Activated effector memory CD4-positive, alpha-beta T cell treated with Interleukin-2 at 50 U/mL for 16 hours (primary cell): Measurements from ENCODE around the gene SLC35C1.
"Not testable (repeated sequence)": the region's sequence is repeated elsewhere in the genome, so short reads cannot be mapped to it uniquely, and the experiment has no call there.

Experiments
- DNase-seq: peaks from one replicate; pipeline ENCODE4 v3.0.0-alpha.2; 2020

SLC35C1 gene

DNA sequence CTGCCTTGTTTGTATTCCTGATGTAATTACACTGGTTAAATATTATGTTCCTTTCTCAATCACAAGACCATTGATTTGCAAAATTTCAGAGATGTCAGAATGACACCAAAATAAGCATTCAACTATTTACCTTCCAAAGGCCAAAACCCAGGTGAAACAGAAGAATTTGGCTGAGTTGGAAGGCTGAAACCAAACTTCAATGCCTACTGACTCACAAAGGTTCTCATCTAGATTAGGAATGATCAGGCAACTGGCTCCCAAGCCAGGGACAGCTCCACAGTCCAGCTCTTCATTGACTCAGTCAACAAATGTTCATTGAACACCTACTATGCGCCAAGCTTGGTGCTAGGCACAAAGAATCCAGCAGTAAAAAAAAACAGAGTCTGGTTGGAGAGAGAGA is 13.4 kb upstream of the SLC35C1 start:
- no peak for DNase-seq

DNA sequence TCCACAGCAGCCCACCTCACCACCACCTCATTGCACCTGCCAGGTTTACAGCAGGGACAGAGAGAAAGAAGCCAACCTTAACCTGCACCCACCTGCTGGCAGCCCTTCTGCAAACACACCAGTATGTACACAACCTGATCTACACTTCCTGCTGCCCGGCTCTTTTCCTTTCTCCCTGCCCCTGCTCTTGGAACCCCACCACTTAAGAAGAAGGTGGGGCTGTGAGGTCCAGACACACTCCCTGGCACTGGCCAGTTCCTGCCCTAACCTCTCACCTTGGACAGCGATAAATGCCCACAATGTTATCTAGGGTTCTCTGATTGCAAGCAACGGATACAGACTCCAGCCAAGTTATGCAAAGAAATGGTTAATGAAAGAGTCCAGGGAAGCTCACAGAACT is 10.8 kb upstream of the SLC35C1 start:
- DNase-seq = no peak

GRCh38 chr11:45795379-45795778 is 9.6 kb upstream of the SLC35C1 start:
- DNase-seq = no peak

- no peak for DNase-seq
Measured at GRCh38 chr11:45796461-45796861, 8.5 kb upstream of the SLC35C1 start.

DNA sequence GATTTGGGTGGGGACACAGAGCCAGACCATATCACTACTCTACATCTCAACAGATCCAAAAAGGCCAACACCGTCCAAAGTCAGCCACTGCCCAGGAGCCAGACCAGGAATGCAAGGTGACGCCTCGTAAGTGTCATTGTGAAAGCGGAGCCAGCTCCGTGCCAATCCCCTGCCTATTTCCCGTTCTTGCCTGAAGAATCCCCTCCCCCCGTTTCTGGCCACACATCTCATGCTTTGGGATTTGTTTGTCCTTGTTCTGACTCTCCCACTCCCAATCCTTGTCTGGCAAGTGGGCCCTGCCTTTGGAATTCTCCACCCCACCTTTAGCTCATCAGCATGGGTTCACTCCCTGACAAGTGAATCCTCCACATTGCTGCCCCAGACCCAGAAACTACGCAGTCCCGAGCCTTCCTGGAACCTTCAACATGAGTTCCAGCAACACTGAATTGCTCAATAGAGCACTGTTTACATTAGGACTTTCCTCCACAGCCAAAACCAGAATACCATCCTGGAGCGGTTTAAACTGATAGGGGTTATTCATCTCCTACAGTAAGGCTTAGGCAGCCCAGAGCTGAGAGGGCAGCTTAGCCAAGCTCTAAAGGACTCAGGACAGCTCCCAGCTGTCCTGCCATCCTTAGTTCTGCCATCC is 6.0 kb upstream of the SLC35C1 start:
- DNase-seq = no peak

DNA sequence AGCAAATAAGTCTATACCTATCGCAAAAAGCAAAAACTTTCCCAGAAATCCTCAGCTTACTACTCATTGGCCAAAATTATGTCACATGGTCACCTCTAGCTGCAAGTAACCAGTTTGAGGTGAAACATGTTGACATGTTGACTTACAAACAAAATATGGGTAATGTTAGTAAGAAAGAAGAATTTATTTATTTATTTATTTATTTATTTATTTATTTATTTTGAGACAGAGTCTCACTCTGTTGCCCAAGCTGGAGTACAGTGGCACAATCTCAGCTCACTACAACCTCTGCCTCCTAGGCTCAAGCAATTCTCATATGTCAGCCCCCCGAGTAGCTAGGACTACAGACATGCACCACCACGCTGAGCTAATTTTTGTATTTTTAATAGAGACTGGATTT is 5.4 kb upstream of the SLC35C1 start:
- DNase-seq = no peak

GRCh38 chr11:45800261-45800660 is 4.7 kb upstream of the SLC35C1 start:
- no peak for DNase-seq

- no peak for DNase-seq
Measured at GRCh38 chr11:45801723-45802315, 3.1 kb upstream of the SLC35C1 start.

DNA sequence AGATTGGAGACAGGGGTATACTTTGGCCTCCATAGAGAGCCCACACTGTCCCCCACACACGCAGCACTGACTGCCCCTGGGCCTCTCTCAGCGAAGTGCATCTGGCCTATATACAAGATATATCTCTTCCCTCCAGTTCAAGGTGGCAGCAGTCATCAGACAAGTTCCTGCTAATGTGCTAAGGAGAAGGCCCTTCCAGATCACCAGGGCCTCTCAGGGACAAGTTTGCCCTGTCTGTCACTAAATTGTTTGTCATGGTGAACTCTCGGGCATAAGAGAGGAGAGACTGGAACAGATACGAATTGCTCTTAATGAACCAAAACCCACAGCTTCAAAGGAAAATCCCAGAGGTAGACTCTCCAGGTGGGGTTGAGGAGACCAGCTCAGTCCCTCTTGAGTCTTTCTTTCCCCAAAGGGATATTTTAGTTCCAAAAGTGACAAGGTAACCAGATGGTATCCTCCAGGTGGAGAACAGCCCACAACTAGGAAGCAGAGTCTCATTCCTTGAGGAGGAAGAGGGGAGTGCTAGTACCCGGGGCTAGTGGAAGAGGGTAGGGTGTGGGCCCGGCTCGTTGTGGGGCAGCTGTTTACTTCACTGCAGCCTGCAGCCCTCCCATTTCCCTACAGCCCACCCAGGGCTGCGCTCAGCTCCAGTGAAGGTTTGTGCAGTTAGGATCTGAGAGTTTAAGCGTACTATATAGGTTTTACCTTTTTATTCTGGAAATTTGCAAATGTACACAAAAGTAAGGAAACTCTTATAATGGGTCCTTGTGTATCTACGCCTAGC is 2.2 kb upstream of the SLC35C1 start:
- no peak for DNase-seq

DNA sequence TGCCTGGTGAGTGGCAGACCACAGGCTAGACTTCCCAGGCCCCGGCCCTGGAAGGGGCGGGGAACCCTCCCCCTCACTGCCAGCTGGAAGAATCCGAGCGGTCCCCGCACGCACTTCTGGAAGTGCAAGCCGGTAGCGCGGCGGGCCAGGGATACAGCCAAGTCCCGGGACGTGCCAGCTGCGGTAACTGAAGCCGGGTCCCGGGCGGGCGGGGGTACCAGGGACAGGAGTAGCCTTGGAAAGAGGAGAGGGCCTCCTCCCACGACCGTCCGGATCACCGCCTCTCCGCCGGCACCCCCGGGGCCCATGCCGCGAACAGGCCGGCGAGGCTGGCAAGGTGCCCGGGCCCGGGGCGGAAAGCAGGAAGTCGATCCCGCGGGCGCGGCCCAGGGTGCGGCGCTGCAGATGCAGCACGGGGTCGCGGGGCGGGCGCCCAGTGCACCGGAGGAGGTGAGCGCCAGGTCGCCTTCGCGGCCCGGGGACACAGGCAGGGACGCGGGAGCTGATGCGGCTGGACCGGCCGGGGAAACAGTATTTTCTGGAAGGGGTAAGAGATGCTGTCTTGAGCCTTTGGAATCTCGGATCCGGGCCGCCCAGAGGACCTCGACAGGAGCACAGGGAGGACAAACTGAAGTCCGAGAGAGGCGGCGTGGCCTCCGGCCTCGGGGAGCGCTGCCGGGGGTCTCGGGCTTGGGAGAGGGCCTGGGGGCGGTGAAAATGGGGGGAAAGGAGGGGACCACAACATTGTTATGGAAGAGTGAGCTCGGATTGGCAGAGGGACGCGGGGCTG is 783 bp upstream of the SLC35C1 start:
- peak; percentile 60 for DNase-seq

DNA sequence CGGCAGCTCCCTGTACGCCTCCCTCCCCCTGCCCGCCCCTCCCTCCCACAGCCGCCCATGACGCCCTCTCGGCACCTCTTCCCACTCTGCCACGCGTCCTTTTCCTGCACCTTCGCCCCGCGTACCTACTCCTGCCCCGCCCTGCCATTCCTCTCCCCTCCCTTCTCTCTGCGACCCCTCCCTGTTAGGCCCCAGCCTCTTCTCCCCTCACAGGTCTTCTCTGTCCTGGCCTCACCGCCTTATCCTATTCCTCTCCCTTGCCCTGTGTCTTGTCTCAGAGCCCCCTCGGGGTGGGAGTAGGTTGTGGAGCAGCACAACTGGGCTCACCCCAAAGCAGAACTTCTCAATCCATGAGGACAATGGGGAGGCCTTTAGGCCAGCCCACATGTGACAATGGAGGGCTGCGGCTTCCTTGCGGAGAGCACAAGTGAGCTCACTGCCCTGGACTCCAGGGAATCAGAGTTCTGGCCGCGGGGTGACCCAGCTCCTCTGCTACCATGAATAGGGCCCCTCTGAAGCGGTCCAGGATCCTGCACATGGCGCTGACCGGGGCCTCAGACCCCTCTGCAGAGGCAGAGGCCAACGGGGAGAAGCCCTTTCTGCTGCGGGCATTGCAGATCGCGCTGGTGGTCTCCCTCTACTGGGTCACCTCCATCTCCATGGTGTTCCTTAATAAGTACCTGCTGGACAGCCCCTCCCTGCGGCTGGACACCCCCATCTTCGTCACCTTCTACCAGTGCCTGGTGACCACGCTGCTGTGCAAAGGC is 539 bp downstream of the SLC35C1 start:
- DNase-seq = no peak

DNA sequence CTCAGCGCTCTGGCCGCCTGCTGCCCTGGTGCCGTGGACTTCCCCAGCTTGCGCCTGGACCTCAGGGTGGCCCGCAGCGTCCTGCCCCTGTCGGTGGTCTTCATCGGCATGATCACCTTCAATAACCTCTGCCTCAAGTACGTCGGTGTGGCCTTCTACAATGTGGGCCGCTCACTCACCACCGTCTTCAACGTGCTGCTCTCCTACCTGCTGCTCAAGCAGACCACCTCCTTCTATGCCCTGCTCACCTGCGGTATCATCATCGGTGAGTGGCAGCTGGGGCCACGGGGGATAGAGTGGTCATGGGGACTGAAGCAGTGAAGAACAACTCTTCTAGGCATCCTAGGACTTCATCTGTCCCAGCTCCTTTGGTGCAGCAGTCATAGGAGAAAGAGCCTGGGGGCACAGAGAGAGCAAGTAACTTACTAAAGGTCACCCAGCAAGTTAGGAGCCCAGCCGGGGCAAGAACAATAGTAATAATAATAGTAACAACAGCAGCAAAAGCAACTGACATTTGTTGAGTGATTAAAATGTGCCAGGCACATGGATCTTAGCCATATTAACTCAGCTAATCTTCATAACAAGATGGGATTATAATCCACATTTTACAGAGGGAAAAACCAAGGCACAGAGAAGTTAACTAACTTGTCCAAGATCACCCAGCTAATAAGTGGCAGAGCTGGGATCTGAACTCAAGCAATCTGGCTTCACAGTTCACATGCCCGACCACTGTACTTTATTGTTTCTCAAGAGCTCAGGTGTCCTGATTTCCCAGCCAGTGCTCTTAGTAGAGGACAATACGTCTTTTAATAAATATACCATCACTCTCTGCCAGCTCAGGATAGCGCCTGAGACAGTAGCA is 1.4 kb downstream of the SLC35C1 start:
- DNase-seq = no peak

DNA sequence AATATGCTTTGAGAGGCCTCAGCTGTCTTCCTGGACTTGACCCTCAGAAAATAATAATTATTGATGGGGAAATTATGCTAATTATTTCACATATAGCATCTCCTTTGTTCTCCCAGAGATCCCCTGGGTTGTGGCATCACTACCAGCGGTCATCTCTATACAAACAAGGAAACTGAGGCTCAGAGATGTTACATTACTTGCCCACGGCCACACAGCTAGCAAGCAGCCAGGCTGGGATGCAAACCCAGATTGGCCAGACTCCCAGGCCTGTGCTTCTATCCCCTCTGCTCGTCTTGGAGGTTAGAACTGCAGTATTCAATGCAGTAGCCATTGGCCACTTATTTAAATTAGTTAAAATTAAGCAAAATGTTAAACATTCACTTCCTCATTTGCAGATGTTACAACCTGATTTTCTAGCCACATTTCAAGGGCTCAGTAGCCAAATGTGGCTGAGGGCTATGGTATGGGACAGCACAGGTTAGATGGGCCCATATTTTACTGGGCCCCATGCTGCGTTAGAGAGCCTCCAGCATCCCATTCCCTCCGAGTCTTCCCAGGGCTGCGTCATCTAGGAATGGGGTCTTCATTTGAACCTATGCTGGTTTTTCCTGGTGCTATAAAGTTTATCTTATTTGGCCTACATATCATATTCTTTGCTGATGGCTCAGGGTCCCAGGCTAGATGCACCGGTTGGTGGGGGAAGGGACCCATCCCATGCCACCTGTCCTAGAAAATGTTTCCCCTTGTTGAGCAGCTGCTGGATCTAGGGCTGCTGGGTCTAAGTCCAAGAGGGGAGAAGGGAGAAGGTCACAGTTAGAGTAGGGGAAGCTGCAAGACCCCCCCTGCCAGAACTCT is 2.2 kb downstream of the SLC35C1 start:
- DNase-seq = no peak

- no peak for DNase-seq
Measured at GRCh38 chr11:45807792-45808238, 2.9 kb downstream of the SLC35C1 start.

GRCh38 chr11:45808427-45808826 is 3.5 kb downstream of the SLC35C1 start:
- DNase-seq = not testable (repeated sequence)

DNA sequence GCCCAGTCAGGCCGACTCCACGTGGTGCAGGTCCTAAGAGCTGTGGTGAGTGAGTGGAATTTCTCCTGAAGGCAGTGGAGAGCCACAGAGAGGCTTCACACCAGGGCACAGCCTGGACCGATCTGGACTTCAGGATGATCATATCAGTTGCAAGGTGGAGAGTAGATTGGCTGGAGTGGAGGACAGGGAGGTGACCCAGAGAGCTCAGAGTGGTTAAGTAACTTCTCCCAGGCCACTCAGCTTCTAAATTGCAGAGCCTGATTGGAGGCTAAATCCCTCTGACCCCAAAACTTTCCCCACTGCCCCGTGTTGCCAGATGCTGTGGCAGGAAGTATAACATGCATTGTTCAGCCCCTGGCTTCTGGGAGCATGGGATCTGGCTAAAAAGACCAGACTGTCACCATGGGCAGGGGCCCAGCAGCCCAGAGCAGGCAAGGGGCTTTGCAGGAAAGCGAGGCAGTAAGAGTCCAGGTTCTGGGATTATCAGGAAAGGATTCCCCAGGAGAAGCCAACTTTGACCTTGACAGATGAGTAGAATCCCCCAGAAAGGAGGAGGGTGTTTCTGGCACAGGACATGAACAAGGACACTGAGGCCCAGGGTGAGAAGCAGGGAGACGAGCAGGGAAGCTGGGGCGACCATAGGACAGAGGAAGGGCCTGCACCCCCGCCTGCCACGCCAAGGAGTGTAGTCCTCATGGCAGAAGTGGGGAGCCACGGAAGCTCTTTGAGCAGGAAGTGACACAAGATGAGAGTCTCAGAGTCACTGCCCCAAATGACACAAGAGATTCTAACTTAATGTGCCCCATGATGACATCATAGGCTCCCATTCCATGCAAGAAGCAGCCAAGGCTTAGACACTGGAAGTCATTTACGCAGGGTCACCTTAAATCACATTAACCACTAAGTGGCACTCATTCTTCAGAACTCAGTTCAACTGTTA is 4.8 kb downstream of the SLC35C1 start:
- DNase-seq = no peak

DNA sequence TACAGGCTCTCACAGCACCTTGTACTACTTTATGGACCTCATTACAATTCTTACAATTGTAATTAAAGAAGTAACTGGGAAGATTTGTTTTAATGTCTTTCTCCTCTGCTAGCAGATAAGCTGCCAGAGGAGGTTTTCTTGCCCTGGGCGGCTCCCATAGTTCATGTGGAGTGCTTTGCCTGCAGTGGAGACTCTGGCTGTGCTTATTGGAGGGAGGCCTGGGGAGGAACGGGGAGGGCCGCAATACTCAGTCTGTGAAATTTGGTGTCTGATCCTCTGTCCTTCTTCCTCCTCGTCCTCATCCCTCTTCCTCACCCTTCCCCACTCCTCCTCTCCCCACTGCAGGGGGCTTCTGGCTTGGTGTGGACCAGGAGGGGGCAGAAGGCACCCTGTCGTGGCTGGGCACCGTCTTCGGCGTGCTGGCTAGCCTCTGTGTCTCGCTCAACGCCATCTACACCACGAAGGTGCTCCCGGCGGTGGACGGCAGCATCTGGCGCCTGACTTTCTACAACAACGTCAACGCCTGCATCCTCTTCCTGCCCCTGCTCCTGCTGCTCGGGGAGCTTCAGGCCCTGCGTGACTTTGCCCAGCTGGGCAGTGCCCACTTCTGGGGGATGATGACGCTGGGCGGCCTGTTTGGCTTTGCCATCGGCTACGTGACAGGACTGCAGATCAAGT is 5.6 kb downstream of the SLC35C1 start:
- no peak for DNase-seq

DNA sequence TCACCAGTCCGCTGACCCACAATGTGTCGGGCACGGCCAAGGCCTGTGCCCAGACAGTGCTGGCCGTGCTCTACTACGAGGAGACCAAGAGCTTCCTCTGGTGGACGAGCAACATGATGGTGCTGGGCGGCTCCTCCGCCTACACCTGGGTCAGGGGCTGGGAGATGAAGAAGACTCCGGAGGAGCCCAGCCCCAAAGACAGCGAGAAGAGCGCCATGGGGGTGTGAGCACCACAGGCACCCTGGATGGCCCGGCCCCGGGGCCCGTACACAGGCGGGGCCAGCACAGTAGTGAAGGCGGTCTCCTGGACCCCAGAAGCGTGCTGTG is 6.1 kb downstream of the SLC35C1 start:
- no peak for DNase-seq
